ENCODE results near the gene SHLD2.
A peak's percentile ranks its signal among the peaks of the same experiment; 100 is the strongest.

- TF ChIP-seq CTCF (conservative IDR thresholded peaks at IDR 0.05 in 1 of 2, IDR thresholded peaks at IDR 0.05 in 1 of 2; ENCODE audit: extremely low read depth in 1 of 2, insufficient read depth in 1 of 2, low read depth in 1 of 2, low read length in 2 of 2) (peak in 1 of 2 donors; percentile 13), EZH2 (IDR thresholded peaks at IDR 0.05; ENCODE audit: borderline replicate concordance, low read length) (no peak)
Measured at GRCh38 chr10:87094373-87095235, at the start of gene SHLD2, which contains the start of gene GLUD1.
